ELF-1 (cell line): ENCODE data around the gene ATP8B3.
A peak's percentile ranks its signal among the peaks of the same experiment; 100 is the strongest.
"Not testable (repeated sequence)": the region's sequence is repeated elsewhere in the genome, so short reads cannot be mapped to it uniquely, and the experiment has no call there.

Source experiments
- DNase-seq: peaks from one replicate; pipeline ENCODE4 v3.0.0-alpha.2; 2016; ENCODE audit warnings: low read depth, low spot score

Gene ATP8B3

DNA sequence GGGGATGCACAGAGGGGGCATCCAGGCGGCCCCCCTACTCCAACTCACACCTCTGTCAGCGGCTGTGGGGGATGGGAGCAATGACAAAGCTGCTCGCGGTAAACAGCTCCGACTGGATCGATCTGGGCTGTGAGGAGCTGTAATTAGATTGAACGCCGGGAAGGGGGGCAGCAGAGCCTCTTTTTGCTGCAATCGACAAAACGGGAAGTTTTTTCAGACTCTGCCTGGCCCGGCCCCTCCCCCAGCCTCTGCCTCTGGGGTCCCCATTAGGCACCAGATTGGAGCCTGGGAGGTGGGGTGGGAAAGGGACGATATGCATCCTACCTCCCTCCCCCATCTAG is 42.5 kb downstream of the ATP8B3 start:
- DNase-seq, result no peak

DNA sequence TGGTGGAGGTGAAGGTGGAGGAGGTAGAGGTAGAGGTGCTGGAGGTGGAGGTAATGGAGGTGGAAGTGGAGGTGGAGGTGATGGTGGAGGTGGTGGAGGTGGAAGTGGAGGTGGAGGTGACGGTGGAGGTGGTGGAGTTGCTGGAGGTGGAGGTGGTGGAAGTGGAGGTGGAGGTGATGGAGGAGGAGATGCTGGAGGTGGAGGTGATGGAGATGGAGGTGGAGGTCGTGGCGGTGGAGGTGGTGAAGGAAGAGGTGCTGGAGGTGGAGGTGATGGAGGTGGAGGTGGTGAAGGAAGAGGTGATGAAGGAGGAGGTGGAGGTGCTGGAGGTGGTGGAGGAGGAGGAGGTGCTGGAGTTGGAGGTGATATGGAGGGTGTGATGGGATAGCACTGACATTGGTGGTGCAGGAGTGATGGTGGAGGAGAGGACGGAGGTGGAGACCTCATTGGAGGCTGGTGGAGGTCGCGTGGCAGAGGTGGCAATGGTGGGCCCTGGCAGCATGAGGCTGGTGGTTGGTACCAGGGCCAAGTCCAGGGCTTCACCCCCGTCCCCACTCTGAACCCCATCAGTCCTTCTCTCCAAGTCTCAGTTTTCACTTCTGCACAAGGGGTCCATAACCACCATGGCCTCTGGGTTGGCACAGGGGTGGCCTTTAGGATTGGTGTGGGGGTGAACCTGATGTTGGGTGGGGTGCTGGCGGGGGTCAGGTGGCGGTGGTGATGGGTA is 43.0 kb downstream of the ATP8B3 start:
- DNase-seq, result no peak

DNA sequence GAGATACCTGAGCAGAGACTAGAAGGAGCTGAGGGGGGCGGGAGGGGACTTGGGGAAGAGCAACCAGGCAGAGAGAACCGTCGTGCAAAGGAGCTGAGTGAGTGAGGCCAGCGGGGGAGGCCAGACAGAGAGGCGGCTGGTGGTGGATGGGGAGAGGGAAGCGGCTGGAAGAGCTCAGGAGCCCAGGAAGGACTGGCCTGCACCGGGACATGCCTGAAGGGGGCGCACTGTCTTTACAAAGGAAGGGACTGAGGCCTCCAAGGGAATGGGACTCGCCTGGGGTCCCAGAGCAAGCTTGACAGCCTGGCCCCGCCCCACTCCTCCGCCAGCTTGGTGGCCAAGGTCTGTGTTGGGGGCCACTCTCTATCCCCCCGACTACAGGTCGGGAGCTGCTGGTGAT is 43.8 kb downstream of the ATP8B3 start:
- peak; percentile 81 for DNase-seq

DNA sequence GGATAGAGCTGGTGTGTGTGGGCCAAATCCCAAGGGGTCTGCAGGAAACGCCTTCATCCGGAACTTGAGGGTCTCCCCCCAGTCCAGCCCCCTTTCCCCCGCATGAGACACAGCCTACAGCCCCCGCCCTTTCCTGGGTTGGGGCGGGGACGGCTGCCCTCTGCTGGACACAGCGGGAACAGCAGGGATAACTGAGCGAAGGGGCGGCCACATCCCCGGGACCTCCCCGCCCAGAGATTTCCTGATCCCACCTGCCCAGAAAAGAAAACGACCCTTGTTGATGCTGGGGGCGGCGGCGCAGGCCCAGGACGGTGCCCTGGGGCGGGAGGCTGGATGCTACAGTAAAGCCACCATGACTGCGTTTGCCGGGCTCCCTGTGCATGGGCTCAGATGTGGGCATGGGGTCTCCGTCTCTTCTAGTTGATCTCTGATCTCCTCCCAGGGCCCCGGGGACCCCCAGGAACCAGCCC is 44.6 kb downstream of the ATP8B3 start:
- DNase-seq, result peak; percentile 79

DNA sequence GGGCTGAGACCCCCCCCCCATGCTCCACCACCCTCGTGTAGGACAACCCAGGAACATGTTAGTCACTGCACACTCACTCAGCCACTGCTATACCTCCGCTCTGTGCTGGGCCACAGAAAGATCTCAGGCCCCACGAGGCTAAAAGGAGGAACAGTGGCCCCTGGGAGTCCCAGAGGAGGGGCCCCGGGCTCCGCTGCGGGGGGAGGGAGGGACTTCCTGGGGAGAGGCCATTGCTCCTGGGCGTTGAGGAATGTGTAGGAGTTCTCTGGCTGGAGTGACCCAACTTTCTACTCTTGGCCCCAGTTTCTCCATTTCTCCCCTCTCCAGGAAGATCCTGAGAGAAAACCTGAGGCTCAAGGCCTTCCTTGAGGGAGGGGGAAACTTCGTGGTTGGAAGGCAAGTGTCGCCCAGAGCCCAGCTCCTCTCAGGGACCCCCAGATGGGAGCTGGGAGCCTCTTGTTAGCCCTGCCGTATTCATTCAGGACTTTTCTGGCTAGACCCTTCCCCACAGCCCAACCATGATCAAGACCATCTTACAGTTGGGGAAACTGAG is 45.2 kb downstream of the ATP8B3 start:
- no peak for DNase-seq

DNA sequence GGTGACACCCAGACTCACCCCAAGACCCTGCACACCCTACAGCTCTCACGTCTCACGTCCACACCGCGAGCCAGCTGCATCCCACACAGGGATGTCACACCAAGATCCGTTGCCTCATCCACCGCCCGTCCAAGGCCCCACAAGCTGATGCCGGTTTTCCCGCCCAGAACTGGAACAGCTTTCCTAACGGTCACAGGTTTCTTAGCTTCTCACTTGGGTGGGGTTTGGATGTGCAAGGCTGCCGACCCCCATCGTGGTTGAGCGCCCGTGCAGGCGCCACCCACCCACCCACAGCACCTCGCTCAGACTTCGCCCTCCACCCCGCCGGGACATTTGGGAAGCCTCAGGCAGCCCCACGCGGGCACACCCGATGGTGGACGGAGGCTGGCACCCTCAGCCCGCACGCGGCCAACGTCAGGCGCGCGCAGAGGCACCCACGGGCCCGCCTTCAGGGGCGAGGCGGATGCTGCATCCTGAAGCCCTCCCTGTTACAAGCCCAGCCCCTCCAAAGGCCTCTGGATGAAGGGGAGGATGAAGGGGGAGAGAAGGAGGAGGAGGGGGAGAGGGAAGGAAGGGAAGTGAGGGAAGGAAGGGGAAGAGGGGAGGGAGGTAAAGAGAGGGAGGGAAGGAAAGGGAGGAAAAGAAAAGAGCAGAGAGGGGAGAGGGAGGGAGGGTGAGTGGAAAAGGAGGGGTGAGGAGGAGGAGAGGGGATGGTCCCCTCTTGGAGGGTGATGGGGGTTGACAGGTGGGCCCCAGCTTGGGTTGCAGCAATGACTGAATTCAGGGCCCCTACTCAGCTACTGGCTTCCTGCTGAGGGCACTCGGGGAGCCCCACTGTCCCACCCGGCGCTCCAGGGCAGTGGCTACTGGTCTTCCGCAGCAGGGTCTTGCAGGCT is 45.9 kb downstream of the ATP8B3 start:
- DNase-seq, result no peak

DNA sequence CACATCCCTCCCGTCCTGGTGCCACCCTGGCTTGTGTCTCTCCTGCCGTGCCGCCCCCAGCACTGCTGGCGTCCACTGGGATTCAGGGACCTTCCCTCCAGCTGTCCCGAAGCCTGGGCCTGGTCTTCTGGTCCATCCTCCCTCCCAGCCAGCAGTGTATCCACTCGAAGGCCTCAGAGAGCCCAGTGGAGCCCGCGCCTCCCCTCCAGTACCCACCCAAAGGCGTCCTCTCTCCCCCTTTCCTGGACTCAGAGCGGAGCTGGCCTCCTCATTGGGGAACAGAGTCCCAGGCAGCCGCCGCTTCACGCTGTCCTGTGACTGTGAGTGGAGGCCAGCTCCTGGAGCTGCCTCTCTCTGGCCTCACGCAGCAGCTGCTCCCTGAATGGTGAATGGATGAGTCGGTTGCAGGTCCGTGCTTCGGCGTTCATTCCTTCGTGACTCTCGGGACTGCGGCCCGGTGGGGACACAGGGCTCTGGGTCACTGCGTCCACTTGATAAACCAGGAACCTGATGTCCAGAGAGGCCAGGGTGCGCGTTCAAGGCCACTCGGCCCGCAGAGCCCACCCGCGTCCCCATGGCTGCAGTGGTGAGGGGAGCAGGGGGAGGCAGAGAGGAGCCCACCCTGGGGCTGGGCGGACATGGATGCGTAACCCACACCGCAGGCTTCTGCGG is 46.7 kb downstream of the ATP8B3 start:
- no peak for DNase-seq

DNA sequence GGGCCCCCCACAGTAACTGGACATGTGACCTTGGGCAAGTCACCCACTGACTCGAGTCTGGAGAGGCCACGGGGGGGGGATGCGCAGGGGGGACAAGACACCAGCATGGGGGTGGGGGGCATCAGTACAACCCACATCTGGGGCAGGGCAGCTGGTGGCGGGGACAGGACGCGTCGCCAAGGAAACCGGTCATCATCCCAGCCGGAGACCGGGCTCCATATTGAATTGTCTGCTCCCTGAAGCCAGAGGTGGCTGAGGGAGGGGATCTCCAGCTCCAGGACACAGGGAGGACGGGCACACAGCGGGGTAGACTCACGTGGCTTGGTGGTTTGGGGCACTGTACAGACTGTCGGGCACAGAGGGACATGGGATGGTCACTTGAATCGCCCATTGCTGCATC is 47.3 kb downstream of the ATP8B3 start:
- DNase-seq, result no peak

DNA sequence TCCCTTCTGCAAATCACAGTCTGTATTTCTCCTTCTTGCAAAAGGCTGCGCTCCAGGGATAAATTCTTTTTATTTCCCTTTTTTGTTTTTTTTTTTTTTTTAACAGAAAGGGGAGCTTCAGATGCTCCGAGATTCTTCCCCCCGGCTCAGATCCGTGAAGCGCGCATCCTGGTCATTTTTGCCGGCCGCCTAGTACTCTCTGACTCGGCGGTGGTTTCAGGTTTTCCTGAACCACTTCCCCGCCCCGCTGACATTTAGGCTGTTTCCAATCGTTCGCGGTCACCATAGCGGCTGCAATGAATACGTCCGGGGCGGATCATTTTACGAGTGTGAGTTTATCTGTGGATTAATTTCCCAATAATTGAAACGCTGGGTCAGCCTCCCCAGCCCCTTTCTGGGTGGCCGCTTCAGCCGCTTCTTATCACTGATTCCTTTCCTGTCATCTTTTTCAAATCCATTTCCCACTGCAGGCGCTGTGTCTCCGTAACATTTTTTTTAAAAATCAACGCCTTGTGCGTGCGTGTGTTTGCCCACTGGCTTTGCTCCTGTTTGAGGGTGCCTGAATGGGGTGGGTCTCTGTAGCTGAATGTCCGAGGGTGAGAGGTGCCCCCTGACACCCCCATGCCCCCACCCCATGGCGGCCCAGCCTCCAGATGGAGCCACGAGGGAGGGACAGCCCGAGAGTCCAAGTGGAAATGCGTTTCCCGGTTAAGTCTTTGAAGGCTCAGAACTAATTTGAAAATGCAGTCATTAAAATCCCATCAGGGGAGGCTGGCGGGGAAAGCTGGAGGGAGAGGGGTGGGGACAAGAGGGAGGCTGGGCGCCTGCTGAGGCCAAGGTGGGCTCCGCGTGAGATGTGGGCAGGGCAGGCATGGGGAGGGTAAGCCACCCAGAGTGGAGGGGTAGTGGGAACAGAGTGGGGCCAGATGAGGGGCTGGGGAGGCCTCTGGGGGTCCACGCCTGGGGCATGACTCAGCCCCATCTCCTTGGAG is 48.1 kb downstream of the ATP8B3 start:
- DNase-seq, result no peak

DNA sequence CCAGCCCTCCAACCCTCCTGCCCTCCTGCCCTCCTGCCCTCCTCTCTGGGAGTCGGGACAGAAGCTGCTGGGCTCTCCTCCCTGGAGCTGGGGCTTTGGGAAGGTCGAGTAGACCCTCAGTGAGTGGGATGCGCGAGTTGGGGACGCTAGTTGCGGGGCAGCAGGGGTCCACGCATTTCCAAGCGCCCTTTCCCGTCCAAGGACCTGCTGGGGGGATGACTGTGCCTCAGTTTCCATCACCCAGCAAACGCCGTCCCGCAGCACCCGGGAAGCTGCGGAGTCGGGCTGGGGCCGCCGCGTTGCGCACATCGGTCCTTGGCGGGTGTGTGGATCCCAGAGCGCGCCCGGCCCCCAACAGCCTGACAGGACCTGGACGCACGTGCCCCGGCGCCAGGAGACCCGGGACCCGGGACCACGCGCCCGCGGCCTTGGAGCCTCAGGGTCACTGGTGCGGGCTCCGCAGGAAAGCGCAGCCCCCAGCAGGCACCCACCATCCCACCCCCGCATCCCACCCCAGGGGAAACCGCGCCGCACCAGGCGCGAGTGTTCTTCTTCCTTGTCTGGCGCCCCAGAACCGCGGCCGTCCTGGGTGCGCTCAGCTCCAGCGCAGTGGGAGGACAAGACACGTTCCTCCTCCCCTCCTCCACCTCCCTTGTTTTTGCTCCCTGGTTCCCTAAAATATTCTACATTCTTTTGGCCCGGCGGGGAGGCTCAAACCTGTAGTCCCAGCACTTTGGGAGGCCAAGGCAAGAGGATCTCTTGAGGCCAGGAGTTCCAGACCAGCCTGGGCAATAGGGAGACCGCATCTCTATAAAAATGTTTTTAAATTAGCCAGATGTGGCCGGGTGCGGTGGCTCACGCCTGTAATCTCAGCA is 49.6 kb downstream of the ATP8B3 start:
- DNase-seq, result no peak

DNA sequence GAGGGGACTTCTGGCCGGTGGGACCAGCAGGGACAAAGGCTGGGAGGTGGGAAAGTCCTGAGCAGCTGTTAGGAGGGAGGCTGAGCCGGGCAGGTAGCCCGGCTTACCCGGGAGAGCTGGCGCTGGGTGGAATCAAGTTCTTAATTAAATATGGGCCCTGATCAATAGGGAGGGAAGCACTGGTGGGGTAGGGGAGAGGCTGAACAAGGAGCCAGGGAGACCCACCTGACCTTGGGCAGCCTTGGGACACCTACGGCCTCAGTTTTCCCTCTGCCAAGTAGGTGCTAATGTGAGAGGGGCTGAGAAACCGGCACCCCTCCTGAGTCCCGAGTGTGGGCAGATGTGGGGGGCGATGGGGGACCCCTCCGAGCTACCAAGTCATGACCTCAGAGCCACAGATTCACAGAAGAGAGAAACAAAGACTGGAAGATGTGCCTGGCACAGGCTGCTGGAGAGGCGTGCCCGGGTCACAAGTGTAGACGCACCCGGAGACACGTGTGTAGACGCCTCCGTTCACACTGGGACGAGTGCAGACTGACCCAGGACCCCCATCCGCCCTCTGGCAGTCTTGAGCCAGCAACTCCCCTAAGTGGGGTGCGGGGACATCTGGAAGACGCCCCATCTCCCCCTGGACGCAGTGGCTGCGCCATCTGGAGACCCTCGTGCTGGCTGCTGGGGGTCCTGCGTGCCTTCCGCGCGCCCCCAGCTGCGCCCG is 50.4 kb downstream of the ATP8B3 start:
- DNase-seq, result no peak

DNA sequence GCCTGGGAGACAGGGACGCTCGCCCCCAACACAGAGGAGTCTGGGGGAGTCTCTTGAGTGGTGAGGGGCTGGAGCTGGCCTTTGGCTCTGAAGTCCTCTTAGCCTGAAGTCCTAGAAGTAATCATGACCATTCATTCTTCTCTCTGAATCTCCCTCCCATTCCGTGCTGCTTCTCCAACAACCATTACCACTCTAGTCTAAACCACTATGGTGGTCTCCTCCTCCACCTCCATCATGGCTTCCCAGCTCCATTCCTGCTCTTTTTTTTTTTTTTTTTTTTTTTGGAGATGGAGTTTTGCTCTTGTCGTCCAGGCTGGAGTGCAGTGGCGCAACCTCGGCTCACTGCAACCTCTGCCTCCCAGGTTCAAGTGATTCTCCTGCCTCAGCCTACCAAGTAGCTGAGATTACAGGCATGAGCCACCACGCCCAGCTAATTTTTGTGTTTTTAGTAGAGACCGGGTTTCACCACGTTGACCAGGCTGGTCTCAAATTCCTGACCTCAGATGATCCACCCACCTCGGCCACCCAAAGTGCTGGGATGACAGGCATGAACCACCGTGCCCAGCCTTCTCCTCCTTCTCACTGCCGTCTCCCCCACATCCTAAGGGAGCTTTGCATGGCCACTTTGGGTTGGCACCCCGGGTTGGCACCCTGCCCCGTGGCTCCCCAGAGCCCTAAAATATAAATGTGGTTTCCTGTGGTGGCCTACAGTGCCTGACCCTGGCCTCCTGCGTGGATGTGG is 51.1 kb downstream of the ATP8B3 start:
- not testable (repeated sequence) for DNase-seq

DNA sequence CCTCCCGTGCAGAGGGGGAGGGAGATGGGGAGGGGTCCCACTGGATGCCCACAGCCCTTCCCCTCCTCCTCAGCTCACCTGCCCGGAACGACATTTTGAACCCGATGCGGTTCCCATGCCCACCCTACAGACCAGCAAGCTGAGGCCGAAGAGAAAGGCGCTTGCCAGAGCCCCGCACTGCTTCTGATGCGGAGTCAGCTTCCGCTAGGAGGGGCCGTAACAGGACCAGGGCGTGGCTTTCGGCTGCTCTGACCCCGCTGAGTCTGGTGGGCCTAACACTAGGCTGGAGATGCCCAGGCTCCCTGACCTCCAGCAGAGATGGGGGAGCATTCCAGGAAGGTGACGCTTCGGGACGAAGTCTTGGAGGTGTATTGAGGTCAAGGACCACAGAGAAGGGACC is 52.1 kb downstream of the ATP8B3 start:
- no peak for DNase-seq

DNA sequence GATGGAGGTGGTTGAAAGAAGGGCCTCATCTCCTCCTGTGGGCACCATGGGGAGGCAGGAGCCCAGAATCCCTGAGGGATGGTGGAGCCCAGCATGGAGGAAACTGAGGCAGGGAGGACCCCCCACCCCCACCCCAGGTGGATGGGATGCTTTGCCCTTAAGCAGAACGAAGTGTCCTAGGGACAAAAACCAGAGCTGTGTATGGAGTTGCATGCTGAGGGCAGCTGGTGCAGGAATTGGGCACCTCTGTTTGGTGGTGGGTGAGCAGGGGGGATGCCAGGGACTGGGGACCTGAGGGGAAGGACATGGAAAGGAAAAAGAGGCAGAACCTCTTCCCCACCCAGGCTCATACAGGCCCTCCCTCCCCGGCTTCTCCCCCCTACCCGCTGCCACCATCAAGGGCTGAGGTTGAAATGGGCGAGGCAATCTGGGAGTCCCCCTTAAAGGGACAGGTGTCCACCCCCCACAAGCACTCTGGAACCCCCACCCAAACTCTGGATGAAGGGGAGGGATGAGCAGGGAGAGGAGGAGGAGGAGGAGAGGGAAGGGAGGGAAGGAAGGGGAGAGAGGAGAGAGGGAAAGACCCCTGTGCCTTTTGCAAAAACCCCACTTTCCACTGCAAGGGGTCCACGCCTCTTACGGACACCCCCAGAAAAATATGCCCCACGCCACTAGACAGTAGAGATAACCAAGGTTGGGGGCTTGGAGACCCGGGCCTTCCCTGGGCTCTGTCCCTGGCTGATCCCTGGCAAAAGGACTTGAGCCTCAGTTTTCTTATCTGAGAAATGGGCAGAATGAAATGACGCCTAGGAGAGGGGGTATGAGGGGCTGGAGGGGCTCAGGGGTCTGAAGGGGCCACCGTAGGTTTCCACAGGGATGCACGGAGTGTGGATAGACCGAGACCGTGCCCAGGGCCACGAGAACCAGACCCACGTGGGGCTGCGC is 52.8 kb downstream of the ATP8B3 start:
- DNase-seq, result no peak

DNA sequence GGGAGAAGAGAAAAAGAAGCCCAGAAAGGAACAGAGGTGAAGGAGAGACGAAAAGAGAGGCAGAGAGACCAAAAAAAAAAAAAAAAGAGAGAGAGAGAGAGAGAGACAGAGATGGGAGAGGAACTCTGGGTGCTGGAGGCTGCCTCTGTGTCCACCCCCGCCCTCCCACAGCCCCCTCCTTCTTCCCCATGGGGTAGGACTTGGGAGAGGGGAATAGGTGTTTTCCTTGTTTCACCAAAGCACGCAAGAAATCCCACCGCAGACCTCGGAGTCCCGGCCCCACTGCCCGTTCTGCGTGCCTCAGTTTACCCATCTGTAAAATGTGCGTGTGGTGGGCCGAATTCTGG is 53.9 kb downstream of the ATP8B3 start:
- DNase-seq, result no peak

DNA sequence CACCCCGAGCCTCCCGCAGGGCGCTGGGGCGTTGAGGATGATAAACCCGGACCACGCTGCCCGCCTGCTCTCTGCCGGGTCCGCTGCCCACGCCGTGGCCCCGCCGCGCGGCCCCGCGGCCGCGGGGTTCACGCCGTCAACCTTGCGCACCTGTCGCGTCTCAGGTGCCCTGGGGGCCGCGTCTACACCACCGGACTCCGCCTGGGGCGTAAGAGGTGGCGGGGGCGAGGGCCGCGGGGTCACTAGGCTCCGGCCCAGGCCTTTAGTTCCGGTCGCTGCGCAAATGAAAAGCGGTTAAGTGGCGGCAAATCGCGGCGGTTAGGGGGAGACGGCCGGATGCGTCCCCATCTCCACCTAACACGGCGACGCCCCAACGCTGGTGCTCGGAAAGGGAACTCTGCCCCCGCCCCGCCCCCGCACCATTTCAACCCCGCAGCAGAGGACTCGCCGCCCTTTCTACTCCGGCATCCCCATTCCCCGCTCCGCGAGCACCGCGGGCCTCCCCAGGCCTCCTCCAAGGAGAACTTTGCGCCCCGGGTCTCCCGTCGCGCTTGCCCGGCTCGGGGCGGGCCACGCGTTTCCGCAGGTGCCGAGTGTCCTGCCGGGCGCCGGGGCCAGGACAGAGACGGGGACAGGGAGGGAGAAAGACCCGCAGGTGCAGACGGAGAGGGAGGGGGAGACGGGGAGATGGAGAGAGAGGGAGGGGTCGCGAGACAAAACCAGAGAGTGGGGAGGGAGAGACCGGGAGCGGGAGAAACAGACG is 54.4 kb downstream of the ATP8B3 start:
- DNase-seq, result no peak
